GM10847 (cell line): Measurements from ENCODE around the gene AATF.

ENCODE experiments used
- POLR2A ChIP-seq: IDR thresholded peaks from 2 replicates; pipeline ENCODE4 v1.6.1; 2011; ENCODE audit not compliant: insufficient read length; ENCODE audit errors: extremely low read depth

AATF gene

DNA sequence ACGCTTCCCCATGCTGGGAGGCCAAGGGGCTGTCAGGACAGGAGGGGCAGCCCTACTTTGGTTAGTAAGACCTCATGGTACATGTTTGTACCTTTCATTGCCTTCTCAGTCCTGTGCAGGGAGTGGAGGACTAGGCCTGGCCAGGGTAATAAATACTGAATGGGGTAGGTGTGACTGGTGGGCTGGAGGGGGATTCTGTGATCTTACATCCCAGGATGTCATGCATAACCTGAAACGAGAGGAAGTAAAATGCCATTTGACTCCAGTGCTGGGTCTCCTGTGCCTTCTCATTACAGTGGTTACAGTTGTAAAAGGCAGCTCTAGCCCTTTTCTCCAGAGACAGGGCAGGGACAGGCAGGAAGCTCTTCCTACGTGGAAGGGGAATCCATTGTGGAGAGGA, 138.2 kb downstream of the AATF start:
- TF ChIP-seq POLR2A: no peak

- TF ChIP-seq POLR2A: no peak
These were observed 138.9 kb downstream of the AATF start for GRCh38 chr17:37087683-37088082.

- TF ChIP-seq POLR2A: no peak
These were observed 139.7 kb downstream of the AATF start for GRCh38 chr17:37088459-37088858.

DNA sequence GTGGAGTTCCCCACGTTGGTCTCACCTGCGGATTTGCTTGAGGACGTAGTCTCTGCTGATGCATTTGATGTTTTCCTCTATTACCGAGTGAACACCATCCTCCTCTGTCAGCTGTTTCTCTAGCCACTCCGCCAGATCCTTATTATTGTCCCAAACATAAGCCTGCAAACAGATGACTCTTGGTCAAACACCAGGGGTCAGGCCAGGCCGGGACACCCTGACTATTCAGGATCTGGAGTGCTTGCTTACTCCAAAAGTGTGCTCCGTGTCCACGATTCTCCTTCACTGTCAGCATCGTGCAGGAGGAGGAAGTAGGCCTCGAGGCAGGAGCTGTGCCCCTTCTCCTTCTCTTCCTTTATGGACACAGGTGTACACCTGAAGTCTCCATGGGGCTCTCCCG, 140.2 kb downstream of the AATF start:
- no peak for TF ChIP-seq POLR2A

DNA sequence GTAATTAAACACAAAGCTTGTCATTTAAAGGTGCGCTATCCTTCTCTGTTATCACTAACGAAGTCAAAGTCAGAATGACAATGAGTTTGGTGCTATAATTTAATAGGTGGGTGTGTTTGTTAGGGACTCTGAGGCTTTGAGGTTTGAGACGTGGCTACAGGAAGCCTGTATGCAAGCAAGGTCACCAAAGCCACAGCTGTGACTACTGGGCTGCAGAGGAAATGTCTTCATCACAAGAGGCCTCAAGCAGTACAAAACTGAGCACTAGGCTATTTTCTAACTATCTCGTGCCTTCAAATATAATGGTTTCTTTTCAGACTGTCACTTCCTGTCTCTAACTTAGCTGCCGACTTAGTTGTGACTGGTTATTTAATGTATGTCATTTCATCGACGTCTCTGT, 141.2 kb downstream of the AATF start:
- TF ChIP-seq POLR2A: no peak

GRCh38 chr17:37090941-37091340, 142.2 kb downstream of the AATF start:
- TF ChIP-seq POLR2A: no peak

- TF ChIP-seq POLR2A: no peak
These were observed 143.3 kb downstream of the AATF start for GRCh38 chr17:37092071-37092470.

DNA sequence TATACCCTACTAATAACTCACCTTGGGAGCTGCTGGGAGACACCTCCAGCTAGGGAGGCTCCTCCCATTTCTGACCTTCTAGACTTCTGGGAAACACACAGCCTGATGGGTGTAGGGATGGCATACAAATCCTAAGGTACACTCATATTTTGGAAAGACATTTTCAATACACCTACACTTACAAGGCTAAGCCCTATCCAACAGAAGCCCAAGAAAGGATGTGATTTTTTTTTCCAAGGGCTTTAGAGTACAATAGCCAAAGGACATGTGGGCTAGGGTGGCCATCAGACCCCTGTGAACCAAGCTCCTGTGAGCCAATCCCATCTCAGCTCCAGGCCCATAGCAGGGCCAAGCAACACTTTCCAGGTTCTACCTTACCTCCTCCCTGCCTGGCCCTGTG, 143.9 kb downstream of the AATF start:
- TF ChIP-seq POLR2A: no peak

DNA sequence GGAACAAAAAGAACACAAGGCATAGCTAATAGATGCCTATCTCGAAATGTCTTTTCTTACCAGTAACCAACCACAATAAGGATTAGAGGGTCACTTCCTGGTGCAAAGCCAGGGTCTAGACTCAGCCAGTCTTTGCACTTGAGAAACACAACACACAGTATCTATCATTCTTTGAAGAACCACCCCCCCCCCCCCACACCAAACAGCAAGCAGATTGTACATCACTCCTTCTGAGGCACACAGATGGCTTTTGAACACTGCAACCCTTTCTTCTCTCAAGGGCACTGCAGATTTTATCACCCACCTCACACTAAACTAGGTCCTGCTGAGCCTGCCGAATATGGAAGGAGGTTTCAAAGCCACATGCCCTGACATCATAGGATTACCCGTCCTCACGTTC, 145.6 kb downstream of the AATF start:
- no peak for TF ChIP-seq POLR2A

GRCh38 chr17:37096071-37096470, 147.3 kb downstream of the AATF start:
- TF ChIP-seq POLR2A: no peak

GRCh38 chr17:37097154-37097553, 148.4 kb downstream of the AATF start:
- TF ChIP-seq POLR2A: no peak

GRCh38 chr17:37098152-37098551, 149.4 kb downstream of the AATF start:
- no peak for TF ChIP-seq POLR2A

GRCh38 chr17:37098910-37099664, 150.3 kb downstream of the AATF start:
- no peak for TF ChIP-seq POLR2A

- TF ChIP-seq POLR2A: no peak
These were observed 151.5 kb downstream of the AATF start for GRCh38 chr17:37100231-37100630.

- no peak for TF ChIP-seq POLR2A
These were observed 152.6 kb downstream of the AATF start for GRCh38 chr17:37101306-37101705.

DNA sequence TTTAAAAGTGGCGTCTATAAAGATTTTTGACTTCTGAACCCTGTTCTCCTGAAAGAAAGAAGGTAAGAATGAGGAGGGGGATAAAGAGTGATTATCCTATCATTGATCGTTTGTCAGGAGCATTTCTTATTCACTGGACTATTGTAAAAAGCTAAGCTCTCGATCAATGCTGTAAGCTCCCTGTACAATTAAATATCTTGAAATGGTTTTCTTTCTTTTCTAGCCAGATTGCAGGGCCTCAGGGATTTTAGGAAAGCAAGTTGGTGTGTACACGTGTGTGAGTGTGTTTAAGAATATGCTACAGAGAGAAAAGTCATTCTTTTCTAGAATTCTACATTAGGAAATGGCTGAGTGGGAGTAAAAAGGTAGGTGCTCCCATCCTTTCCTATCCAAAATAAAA, 154.5 kb downstream of the AATF start:
- no peak for TF ChIP-seq POLR2A

- TF ChIP-seq POLR2A: no peak
These were observed 157.3 kb downstream of the AATF start for GRCh38 chr17:37106049-37106448.
